GM12878 (cell line): ENCODE data around the gene ZCCHC2.

Experiments used
- CBX5 ChIP-seq: sonication (generic); IDR thresholded peaks from 2 replicates; pipeline ENCODE4 v1.6.1; 2016; ENCODE audit warnings: low read depth, moderate library complexity, mild to moderate bottlenecking, inconsistent platforms
- CTCF ChIP-seq, 3 experiments: IDR thresholded peaks in 2 of 3; conservative IDR thresholded peaks in 1 of 3; 2 replicates each; pipeline ENCODE4 v1.5.1; 2011; ENCODE audit warnings: low read depth in 3 of 3, low read length in 3 of 3, mild to moderate bottlenecking in 3 of 3, control low read depth in 2 of 3, moderate library complexity in 2 of 3, inconsistent platforms in 1 of 3, mixed read lengths in 1 of 3; ENCODE audit not compliant: control insufficient read depth in 2 of 3, insufficient read depth in 1 of 3; ENCODE audit errors: extremely low read depth in 1 of 3
- ETV6 ChIP-seq, 2 experiments: fragments of 450-650 bp in 1 of 2; IDR thresholded peaks in 1 of 2; conservative IDR thresholded peaks in 1 of 2; 2 replicates each; pipeline ENCODE4 v1.6.1; 2014; ENCODE audit warnings: antibody characterized with exemption in 1 of 2, borderline replicate concordance in 1 of 2, low read depth in 1 of 2, mild to moderate bottlenecking in 1 of 2, moderate library complexity in 1 of 2
- KDM1A ChIP-seq: fragments of 200-600 bp; sonication (generic); IDR thresholded peaks from 2 replicates; pipeline ENCODE4 v1.6.1; 2016; ENCODE audit warnings: borderline replicate concordance
- MXI1 ChIP-seq: fragments of 150-350 bp; IDR thresholded peaks from 2 replicates; pipeline ENCODE4 v1.6.1; 2011; ENCODE audit warnings: low read depth, mild to moderate bottlenecking, inconsistent platforms, low read length, improper control_type of control experiment
- POLR2AphosphoS5 ChIP-seq: IDR thresholded peaks from 2 replicates; pipeline ENCODE4 v1.6.1; 2011; ENCODE audit warnings: mild to moderate bottlenecking, low read length, inconsistent platforms
- SUZ12 ChIP-seq: fragments of 200-600 bp; sonication (generic); IDR thresholded peaks from one replicate; pipeline ENCODE4 v1.6.1; 2018; ENCODE audit warnings: antibody characterized with exemption, mild to moderate bottlenecking; ENCODE audit not compliant: unreplicated experiment
- TCF12 ChIP-seq: IDR thresholded peaks from 2 replicates; pipeline ENCODE4 v1.6.1; 2011; ENCODE audit warnings: low read depth, mild to moderate bottlenecking, low read length
- ZSCAN29 ChIP-seq: fragments of 450-650 bp; IDR thresholded peaks from 2 replicates; pipeline ENCODE4 v1.6.1; 2017; ENCODE audit warnings: mild to moderate bottlenecking, moderate library complexity
- TF ChIP-seq, protein P1 (sequence below): IDR thresholded peaks from 2 replicates; pipeline ENCODE4 v1.6.1; 2012; ENCODE audit warnings: low read length, inconsistent platforms
- TF ChIP-seq, protein P2 (sequence below): IDR thresholded peaks from 2 replicates; pipeline ENCODE4 v1.6.1; 2012; ENCODE audit warnings: low read depth, low read length, improper control_type of control experiment

DNA sequence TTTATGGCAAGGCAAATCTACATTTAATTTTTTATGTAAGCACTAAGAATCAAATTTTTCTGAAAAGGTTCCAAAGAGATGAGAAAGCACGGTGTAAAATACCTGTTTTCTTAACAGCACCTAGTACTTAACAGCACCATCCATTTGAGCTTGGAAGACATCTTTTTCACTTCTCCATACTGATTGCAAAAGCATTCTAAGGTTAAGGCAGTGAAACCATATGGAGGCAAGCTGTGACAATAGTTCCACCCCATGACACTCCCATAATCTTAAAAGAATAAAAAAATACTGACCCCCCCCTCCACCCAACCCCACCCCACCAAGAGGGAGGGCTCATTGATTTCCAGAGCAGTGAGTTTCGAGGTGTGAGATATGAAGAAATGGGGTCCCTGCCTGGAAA lies 60.6 kb downstream of the ZCCHC2 start:
- TF ChIP-seq KDM1A, result no peak
- TF ChIP-seq, protein P1, sequence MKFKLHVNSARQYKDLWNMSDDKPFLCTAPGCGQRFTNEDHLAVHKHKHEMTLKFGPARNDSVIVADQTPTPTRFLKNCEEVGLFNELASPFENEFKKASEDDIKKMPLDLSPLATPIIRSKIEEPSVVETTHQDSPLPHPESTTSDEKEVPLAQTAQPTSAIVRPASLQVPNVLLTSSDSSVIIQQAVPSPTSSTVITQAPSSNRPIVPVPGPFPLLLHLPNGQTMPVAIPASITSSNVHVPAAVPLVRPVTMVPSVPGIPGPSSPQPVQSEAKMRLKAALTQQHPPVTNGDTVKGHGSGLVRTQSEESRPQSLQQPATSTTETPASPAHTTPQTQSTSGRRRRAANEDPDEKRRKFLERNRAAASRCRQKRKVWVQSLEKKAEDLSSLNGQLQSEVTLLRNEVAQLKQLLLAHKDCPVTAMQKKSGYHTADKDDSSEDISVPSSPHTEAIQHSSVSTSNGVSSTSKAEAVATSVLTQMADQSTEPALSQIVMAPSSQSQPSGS, result no peak
- TF ChIP-seq, protein P2, sequence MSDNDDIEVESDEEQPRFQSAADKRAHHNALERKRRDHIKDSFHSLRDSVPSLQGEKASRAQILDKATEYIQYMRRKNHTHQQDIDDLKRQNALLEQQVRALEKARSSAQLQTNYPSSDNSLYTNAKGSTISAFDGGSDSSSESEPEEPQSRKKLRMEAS, result no peak
- TF ChIP-seq CBX5, result no peak
- TF ChIP-seq MXI1, result no peak
- TF ChIP-seq POLR2AphosphoS5, result no peak
- TF ChIP-seq CTCF (IDR thresholded peaks at IDR 0.05 in 2 of 3, conservative IDR thresholded peaks at IDR 0.05 in 1 of 3; ENCODE audit: control insufficient read depth in 2 of 3, extremely low read depth in 1 of 3, insufficient read depth in 1 of 3, low read depth in 3 of 3, low read length in 3 of 3), result no peak
- TF ChIP-seq TCF12, result no peak
- TF ChIP-seq SUZ12, result no peak
- TF ChIP-seq ZSCAN29, result no peak
- no peak for TF ChIP-seq ETV6 (conservative IDR thresholded peaks at IDR 0.05 in 1 of 2, IDR thresholded peaks at IDR 0.05 in 1 of 2; ENCODE audit: borderline replicate concordance in 1 of 2, low read depth in 1 of 2)
